GM12872 (cell line): ENCODE data around the gene TBC1D10B.

ENCODE experiments used
- CTCF ChIP-seq: IDR thresholded peaks from 3 replicates; pipeline ENCODE4 v1.5.1; 2011; ENCODE audit warnings: low read depth, mild to moderate bottlenecking, low read length, moderate library complexity; ENCODE audit not compliant: insufficient read depth

The TBC1D10B gene

GRCh38 chr16:30350134-30350871 lies 20.0 kb downstream of the TBC1D10B start:
- TF ChIP-seq CTCF: no peak

- TF ChIP-seq CTCF: no peak
Observed at GRCh38 chr16:30349675-30350074, 20.6 kb downstream of the TBC1D10B start.

- TF ChIP-seq CTCF: no peak
Observed at GRCh38 chr16:30348929-30349328, 21.4 kb downstream of the TBC1D10B start.

GRCh38 chr16:30348113-30348512 lies 22.2 kb downstream of the TBC1D10B start:
- TF ChIP-seq CTCF: no peak

- no peak for TF ChIP-seq CTCF
Observed at GRCh38 chr16:30346286-30346685, 24.0 kb downstream of the TBC1D10B start.

GRCh38 chr16:30342751-30343490 lies 27.4 kb downstream of the TBC1D10B start:
- TF ChIP-seq CTCF: no peak

GRCh38 chr16:30340621-30341020 lies 29.7 kb downstream of the TBC1D10B start:
- no peak for TF ChIP-seq CTCF
